Measurements from ENCODE around the gene CIT. TPM values are rescaled to one million over a fixed set of nuclear protein-coding genes. Genes with fewer than 3 reads are reported as not detected.

CIT gene
- total RNA-seq, 1 donor from 2014 or later = 29.3 TPM

GRCh38 chr12:119744900-119745606 lies 132.1 kb downstream of the CIT start:
- no peak overlapping the region for H3K4me3 Mint-ChIP-seq
- H3K27me3 Mint-ChIP-seq (ENCODE audit: low read depth) = no peaks in the 10 kb centered on the region
- no peak for TF ChIP-seq CTCF (IDR thresholded peaks at IDR 0.05; ENCODE audit: unreplicated experiment)
- DNase-seq (ENCODE audit: low spot score in 2 of 2, unreplicated experiment in 2 of 2) = no peak
- H3K36me3 Mint-ChIP-seq = peaks cover 61% of the 10 kb centered on the region
- H3K27ac Mint-ChIP-seq = no peak overlapping the region
- peaks cover 39% of the 10 kb centered on the region for H3K9me3 Mint-ChIP-seq
- peaks cover 4% of the 10 kb centered on the region for H3K4me1 Mint-ChIP-seq

GRCh38 chr12:119742700-119743099 lies 134.4 kb downstream of the CIT start:
- no peak overlapping the region for H3K4me3 Mint-ChIP-seq
- DNase-seq (ENCODE audit: low spot score in 2 of 2, unreplicated experiment in 2 of 2) = no peak
- no peaks in the 10 kb centered on the region for H3K4me1 Mint-ChIP-seq
- H3K36me3 Mint-ChIP-seq = peaks cover 58% of the 10 kb centered on the region
- no peaks in the 10 kb centered on the region for H3K27me3 Mint-ChIP-seq (ENCODE audit: low read depth)
- no peak for TF ChIP-seq CTCF (IDR thresholded peaks at IDR 0.05; ENCODE audit: unreplicated experiment)
- H3K9me3 Mint-ChIP-seq = peaks cover 39% of the 10 kb centered on the region
- H3K27ac Mint-ChIP-seq = no peak overlapping the region

- no peaks in the 10 kb centered on the region for H3K27me3 Mint-ChIP-seq (ENCODE audit: low read depth)
- no peak overlapping the region for H3K27ac Mint-ChIP-seq
- peaks cover 46% of the 10 kb centered on the region for H3K36me3 Mint-ChIP-seq
- no peak for DNase-seq (ENCODE audit: low spot score in 2 of 2, unreplicated experiment in 2 of 2)
- H3K9me3 Mint-ChIP-seq = peaks cover 28% of the 10 kb centered on the region
- no peak overlapping the region for H3K4me3 Mint-ChIP-seq
- TF ChIP-seq CTCF (IDR thresholded peaks at IDR 0.05; ENCODE audit: unreplicated experiment) = no peak
- H3K4me1 Mint-ChIP-seq = no peaks in the 10 kb centered on the region
Measured at GRCh38 chr12:119740830-119741229, 136.3 kb downstream of the CIT start.

- TF ChIP-seq CTCF (IDR thresholded peaks at IDR 0.05; ENCODE audit: unreplicated experiment) = no peak
- Mint-ChIP-seq H3K27me3 (ENCODE audit: low read depth) (no peaks in the 10 kb centered on the region), H3K27ac (no peak overlapping the region), H3K36me3 (peaks cover 18% of the 10 kb centered on the region), H3K4me3 (no peak overlapping the region), H3K4me1 (no peaks in the 10 kb centered on the region), H3K9me3 (no peaks in the 10 kb centered on the region)
- DNase-seq (ENCODE audit: low spot score in 2 of 2, unreplicated experiment in 2 of 2) = no peak
Measured at GRCh38 chr12:119735079-119735478, 142.0 kb downstream of the CIT start.

- H3K36me3 Mint-ChIP-seq = peaks cover 20% of the 10 kb centered on the region
- H3K4me1 Mint-ChIP-seq = no peaks in the 10 kb centered on the region
- no peak for TF ChIP-seq CTCF (IDR thresholded peaks at IDR 0.05; ENCODE audit: unreplicated experiment)
- no peak overlapping the region for H3K27ac Mint-ChIP-seq
- H3K9me3 Mint-ChIP-seq = no peaks in the 10 kb centered on the region
- no peak overlapping the region for H3K4me3 Mint-ChIP-seq
- no peaks in the 10 kb centered on the region for H3K27me3 Mint-ChIP-seq (ENCODE audit: low read depth)
- no peak for DNase-seq (ENCODE audit: low spot score in 2 of 2, unreplicated experiment in 2 of 2)
Measured at GRCh38 chr12:119730381-119730780, 146.7 kb downstream of the CIT start.

All from mesothelial cell of epicardium (in vitro differentiated cells).